ENCODE measurements around the gene CCDC57. TPM values are rescaled to one million over a fixed set of nuclear protein-coding genes. Genes with fewer than 3 reads are reported as not detected.

The CCDC57 gene
- total and polyA plus RNA-seq, 9 of the 15 experiments (the other 6 are each of a cell fraction or from before 2014, with no cell fraction given) = 0.83 to 36.2 (median 13.6) TPM

- intact Hi-C loops (cut with micrococcal nuclease) = loop anchor here (5.0 kb wide), 1 partner anchor 34 kb away; no protein-coding TSS in a partner anchor
- BruUV-seq (replicated peaks) = no TSS peak
- FAIRE-seq = no peak
Measured at GRCh38 chr17:82108496-82108945, 104.1 kb downstream of the CCDC57 start.

More at GRCh38 chr17:82108496-82108945, 104.1 kb downstream of the CCDC57 start:
- Histone ChIP-seq H3K27me3 (ENCODE audit: control insufficient read depth in 2 of 2, insufficient read depth in 2 of 2, low read length in 2 of 2) (no peaks in the 10 kb centered on the region), H3K9me1 (ENCODE audit: control insufficient read depth, insufficient read depth, low read length) (no peaks in the 10 kb centered on the region), H3K9ac (ENCODE audit: insufficient read depth in 1 of 2, low read depth in 2 of 2, low read length in 2 of 2) (no peak overlapping the region), H3K4me3 (no peak overlapping the region), H3K79me2 (ENCODE audit: control insufficient read depth, insufficient read depth, low read length) (no peaks in the 10 kb centered on the region), H4K20me1 (replicated peaks; ENCODE audit: control insufficient read depth, insufficient read depth, low read length) (no peaks in the 10 kb centered on the region), H3K4me1 (replicated peaks in 1 of 2; ENCODE audit: control insufficient read depth in 2 of 2, insufficient read depth in 2 of 2, low read length in 2 of 2) (peaks cover 8 to 53% of the 10 kb centered on the region in 2 experiments), H3K4me2 (ENCODE audit: insufficient read depth, low read length) (no peak overlapping the region), H2AFZ (ENCODE audit: low read depth, low read length) (no peak overlapping the region), H3K36me3 (ENCODE audit: control insufficient read depth, insufficient read depth, low read length) (peaks cover 15% of the 10 kb centered on the region; the same call in 1 of the 3 replicates), H3K9me3 (replicated peaks; ENCODE audit: control insufficient read depth, insufficient read depth, low read depth, low read length) (no peaks in the 10 kb centered on the region), H3K27ac (ENCODE audit: extremely low read depth, low read depth, low read length) (no peak overlapping the region)
- in situ Hi-C loops (cut with MboI) = no loop called here
- WGBS (ENCODE audit: insufficient coverage, low coverage, missing lambda C conversion rate) = 83% methylated on average over 18 of the region's 19 CpGs
- TF ChIP-seq ZC3H11A (IDR thresholded peaks at IDR 0.05; ENCODE audit: low read depth, low read length) = no peak
- TF ChIP-seq PREB (CRISPR knock-in tag; IDR thresholded peaks at IDR 0.05) = no peak
- TF ChIP-seq FOXJ2 (tag; IDR thresholded peaks at IDR 0.05) = no peak
- TF ChIP-seq ZBTB49 (CRISPR knock-in tag; IDR thresholded peaks at IDR 0.05; ENCODE audit: borderline replicate concordance) = no peak
- no peak for TF ChIP-seq ZNF431 (CRISPR knock-in tag; IDR thresholded peaks at IDR 0.05)
- no peak for TF ChIP-seq U2AF2 (optimal IDR thresholded peaks at IDR 0.05; ENCODE audit: low read depth, low read length)
- no peak for TF ChIP-seq ZNF23 (CRISPR knock-in tag; IDR thresholded peaks at IDR 0.05)
- TF ChIP-seq ZNF384 (IDR thresholded peaks at IDR 0.05; ENCODE audit: low read depth, low read length) = no peak
- TF ChIP-seq KHSRP (IDR thresholded peaks at IDR 0.05) = no peak
- TF ChIP-seq GATAD2B (IDR thresholded peaks at IDR 0.05; ENCODE audit: borderline replicate concordance) = no peak
- TF ChIP-seq HNRNPLL (IDR thresholded peaks at IDR 0.05; ENCODE audit: low read depth, low read length, poor library complexity, severe bottlenecking) = no peak
- no peak for TF ChIP-seq RBM14 (IDR thresholded peaks at IDR 0.05; ENCODE audit: borderline replicate concordance, insufficient read depth, low read depth, low read length)
- no peak for TF ChIP-seq DIDO1 (tag; IDR thresholded peaks at IDR 0.05; ENCODE audit: low read depth)
- TF ChIP-seq PHF21A (IDR thresholded peaks at IDR 0.05; ENCODE audit: borderline replicate concordance, low read depth) = no peak
- no peak for TF ChIP-seq NR2F6 (CRISPR knock-in tag; IDR thresholded peaks at IDR 0.05)
- no peak for TF ChIP-seq FOXA3 (CRISPR knock-in tag; conservative IDR thresholded peaks at IDR 0.05 in 1 of 2, IDR thresholded peaks at IDR 0.05 in 1 of 2)
- no peak for TF ChIP-seq SMARCA5 (IDR thresholded peaks at IDR 0.05)
- TF ChIP-seq XRCC3 (IDR thresholded peaks at IDR 0.05) = no peak
- TF ChIP-seq RCOR1 (IDR thresholded peaks at IDR 0.05; ENCODE audit: borderline replicate concordance in 1 of 2, low read depth in 2 of 2, low read length in 2 of 2) = no peak
- ChIA-PET CTCF (ENCODE audit: low intra/inter-chr PET ratio) (no interaction called here), POLR2A (interaction anchor here (1.1 to 2.4 kb wide), 2 partner anchors 9 to 10 kb away, joined by 7 to 11 read pairs; no protein-coding TSS in a partner anchor)
- ATAC-seq (no peak), DNase-seq (ENCODE audit: extremely low read depth in 1 of 4, low spot score in 3 of 4) (no peak)
